HG03095 (cell line): ENCODE results near the gene VPS52.
"Not testable (repeated sequence)": the region's sequence is repeated elsewhere in the genome, so short reads cannot be mapped to it uniquely, and the experiment has no call there.

Source experiments
- ATAC-seq: cut with Tn5 transposase; IDR thresholded peaks from one replicate; pipeline ENCODE4 v1.9.1; 2021; ENCODE audit warnings: moderate library complexity; ENCODE audit not compliant: unreplicated experiment

The VPS52 gene

DNA sequence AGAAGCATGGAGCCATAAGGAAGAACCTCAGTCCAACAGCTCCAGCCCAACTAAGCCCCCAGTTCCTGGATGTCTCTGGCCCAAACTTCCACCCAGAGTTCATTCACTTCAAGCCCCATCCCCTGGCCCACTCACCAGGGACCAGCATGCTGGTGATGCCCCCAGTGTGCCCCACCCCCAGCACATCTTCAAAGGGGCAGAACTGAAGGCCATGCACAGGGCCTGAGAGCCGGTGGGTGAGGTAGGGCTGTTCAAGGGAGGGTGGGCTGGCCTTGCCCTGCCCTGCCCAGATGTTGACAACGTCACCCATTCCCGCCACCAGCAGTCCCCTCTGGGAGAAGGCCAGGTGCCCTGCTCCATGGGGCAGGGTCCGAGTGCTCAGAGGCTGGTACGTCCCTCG is 8.9 kb upstream of the VPS52 start:
- no peak for ATAC-seq

DNA sequence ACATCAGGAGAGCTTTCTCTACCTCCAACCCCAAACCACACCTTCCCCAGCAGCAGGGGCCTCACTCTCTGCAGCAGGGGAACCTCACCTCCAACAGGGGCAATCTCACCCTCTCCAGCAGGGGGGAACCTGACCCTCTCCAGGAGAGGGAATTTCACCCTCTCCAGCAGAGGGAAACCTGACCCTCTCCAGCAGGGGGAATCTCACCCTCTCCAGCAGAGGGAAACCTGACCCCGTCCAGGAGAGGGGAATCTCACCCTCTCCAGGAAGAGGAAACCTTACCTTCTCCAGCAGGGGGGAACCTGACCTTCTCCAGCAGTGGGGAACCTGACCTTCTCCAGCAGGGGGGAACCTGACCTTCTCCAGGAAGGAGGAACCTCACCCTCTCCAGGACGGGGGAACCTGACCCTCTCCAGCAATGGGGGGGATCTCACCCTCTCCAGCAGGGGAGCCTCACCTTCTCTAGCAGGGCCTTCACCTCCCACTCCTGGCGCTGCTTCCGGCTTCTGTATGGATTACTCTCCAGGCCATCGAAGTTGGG is 8.4 kb upstream of the VPS52 start:
- ATAC-seq, result no peak

DNA sequence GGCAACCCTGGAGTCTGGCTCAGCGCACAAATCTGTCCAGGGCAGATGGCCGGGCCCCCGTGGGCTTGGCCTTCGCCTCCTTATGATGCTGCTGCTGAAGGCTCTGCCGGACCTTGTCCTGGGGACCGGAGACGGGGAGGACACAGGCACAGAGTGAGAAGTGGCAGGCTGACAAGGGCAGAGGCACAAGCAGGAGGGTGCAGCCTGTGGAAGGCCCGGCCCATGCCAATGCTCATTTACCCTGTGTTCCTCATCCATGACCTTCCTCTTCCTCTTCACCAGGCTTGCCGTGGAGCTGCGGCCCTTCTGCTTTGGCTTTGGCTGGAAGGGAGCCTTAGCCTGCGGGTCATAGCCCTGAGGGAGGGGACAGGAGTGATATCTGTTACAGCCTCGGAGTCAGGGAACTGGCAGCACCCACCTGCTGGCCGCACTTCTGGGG is 7.6 kb upstream of the VPS52 start:
- no peak for ATAC-seq

DNA sequence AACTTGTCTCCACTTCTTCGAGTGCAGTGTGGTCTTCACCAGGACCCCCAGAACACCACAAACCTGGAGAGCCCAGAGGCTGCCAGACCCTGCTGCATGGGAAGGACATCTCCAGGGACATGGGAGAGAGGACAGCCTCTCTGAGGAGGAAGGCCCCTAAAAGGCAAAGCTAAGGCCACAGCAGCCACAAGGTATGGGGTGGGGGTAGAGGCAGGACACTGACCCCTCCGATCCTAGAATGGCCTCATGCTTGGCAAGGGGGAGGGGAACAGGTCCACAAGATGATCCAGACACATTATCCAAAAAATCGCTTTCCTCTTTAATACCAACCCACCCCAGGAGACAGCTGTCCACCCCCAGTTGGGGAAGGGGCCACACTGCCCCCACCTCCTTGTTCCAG is 7.1 kb upstream of the VPS52 start:
- ATAC-seq, result no peak

DNA sequence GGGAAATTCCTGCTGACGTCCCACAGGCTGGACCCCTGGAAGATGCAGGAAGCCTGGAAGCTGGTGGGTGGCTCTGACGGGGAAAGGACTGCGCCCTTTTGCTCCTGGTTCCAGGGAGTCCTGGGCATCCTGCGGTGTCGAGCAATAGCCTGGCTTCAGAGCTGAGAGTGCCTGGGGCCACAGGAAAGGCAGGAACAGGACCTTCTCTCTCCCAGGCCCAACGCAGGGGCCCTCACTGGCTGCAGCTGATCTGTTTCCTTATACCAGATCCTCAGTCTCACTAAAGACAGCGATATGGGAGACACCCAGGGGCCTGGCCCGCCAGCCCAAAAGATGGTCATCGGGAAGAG is 6.7 kb upstream of the VPS52 start:
- ATAC-seq, result no peak

DNA sequence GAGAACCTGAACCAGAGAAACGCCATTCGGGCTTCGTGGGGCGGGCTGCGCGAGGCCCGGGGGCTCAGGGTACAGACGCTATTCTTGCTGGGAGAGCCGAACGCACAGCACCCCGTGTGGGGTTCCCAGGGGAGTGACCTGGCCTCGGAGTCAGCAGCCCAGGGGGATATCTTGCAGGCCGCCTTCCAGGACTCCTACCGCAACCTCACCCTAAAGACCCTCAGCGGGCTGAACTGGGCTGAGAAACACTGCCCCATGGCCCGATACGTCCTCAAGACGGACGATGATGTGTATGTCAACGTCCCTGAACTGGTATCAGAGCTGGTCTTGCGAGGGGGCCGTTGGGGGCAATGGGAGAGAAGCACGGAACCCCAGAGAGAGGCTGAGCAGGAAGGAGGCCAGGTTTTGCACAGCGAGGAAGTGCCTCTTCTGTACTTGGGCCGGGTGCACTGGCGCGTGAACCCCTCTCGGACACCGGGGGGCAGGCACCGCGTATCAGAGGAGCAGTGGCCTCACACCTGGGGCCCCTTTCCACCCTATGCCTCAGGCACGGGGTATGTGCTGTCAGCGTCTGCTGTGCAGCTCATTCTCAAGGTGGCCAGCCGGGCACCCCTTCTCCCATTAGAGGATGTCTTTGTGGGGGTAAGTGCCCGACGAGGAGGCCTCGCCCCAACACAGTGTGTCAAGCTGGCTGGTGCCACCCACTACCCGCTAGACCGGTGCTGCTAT is 6.2 kb upstream of the VPS52 start:
- peak; percentile 17 for ATAC-seq

DNA sequence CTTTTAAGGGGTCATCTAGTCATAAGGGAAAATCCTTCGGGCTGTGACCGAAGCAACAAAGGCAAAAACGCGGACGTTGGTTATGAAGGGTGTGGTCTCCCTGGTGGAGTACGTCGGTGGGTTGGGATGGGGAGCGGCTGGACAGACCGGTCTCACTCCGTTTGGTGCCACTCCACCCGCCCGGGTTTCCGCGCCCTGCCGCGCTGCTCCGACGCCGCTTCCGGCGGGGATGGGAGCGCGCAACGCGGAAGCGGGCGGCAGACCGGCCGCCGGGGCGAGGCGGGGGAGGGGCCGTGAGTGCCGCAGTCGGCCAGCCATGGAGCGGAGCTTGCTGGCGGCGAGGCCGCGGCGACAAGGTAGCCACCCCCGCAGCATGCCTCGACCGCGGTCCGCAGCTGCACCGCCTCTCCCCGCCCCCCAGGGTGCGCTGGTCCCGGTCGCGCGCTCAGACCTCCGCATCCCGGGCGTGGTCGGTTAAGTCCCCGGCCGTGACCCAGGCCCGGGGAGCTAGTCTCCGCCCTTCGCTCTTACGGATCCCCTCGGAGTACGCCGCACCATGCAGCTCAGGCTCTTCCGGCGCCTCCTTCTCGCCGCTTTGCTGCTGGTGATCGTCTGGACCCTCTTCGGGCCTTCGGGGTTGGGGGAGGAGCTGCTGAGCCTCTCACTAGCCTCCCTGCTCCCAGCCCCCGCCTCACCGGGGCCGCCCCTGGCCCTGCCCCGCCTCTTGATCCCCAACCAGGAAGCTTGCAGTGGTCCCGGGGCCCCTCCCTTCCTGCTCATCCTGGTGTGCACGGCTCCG is 5.4 kb upstream of the VPS52 start, which contains the start of gene B3GALT4:
Gene B3GALT4, plus strand, starts transcription at position 260 of the 799 bp plus-strand sequence. Its CDS starts 297 bp downstream, at position 557.
- ATAC-seq, result peak; percentile 49

DNA sequence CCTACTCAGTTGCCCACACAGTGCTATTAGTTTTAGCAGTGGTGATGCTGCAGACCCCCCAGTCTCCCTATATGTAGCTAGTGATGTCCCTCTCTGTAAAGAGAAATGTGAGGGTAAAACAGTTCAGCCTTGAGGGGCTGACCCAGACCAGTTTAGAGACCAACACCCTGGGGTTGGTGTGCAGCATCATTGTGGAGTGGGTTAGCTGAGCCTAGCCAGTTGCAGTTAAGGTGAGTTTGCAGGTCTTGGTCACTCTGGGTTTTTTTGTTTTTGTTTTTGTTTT is 4.8 kb upstream of the VPS52 start:
- no peak for ATAC-seq

DNA sequence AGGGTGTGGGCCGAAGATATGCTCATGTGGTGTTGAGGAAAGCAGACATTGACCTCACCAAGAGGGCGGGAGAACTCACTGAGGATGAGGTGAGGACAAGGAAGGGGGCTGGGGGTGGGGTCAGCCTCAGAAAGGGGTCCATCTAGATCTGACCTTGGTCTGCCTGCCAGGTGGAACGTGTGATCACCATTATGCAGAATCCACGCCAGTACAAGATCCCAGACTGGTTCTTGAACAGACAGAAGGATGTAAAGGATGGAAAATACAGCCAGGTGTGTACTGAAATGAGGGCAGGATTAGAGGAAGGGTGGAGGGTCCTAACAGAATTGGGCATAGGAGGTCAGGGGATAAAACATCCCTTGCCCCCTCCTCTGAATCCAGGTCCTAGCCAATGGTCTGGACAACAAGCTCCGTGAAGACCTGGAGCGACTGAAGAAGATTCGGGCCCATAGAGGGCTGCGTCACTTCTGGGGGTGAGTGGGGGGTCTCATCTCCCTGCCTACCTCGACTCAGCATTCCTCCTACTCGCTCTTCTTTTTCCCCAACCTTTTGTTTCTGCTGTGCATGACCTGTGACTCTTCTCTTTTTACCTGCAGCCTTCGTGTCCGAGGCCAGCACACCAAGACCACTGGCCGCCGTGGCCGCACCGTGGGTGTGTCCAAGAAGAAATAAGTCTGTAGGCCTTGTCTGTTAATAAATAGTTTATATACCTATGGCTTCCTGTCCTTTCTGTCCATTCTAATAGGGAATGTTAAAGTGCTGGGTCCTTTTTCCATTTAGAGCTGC is 4.3 kb upstream of the VPS52 start:
- not testable (repeated sequence) for ATAC-seq

DNA sequence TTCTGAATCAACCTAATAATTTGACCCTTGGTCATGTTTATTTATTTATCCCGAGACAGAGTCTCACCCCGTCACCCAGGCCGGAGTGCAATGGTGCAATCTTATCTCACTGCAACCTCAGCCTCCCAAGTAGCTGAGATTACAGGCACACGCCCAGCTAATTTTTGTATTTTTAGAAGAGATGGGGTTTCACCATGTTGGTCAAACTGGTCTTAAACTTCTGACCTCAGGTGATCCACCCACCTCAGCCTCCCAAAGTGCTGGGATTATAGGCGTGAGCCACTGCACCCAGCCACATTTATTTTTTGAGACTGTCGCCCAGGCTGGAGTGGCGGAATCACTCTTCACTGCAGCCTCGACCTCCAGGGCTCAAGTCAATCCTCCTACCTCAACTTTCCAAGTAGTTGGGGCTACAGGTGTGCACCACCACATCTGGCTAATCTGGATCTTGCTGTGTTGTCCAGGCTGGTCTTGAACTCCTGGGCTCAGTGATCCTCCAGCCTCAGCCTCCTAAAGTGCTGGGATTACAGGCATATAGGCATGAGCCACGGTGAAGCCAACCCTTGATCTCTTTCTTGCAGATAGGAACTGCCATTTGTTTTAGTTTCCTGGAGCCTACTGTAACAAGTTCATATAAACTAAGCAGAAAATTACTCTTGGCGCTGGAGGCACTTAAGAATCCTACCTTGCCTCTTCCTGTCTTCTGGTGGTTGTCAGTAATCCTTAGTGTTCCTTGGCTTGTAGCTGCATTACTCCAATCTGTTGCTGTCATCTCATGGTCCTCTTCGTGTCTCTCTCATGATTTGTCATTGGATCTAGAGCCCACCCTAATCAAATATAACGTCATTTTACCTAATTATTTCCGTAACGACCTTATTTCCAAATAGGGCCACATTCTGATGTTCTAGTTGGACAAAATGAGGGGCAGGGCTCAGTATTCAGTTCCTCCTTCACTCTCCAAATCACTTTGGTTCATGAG is 2.5 kb upstream of the VPS52 start:
- ATAC-seq, result no peak

DNA sequence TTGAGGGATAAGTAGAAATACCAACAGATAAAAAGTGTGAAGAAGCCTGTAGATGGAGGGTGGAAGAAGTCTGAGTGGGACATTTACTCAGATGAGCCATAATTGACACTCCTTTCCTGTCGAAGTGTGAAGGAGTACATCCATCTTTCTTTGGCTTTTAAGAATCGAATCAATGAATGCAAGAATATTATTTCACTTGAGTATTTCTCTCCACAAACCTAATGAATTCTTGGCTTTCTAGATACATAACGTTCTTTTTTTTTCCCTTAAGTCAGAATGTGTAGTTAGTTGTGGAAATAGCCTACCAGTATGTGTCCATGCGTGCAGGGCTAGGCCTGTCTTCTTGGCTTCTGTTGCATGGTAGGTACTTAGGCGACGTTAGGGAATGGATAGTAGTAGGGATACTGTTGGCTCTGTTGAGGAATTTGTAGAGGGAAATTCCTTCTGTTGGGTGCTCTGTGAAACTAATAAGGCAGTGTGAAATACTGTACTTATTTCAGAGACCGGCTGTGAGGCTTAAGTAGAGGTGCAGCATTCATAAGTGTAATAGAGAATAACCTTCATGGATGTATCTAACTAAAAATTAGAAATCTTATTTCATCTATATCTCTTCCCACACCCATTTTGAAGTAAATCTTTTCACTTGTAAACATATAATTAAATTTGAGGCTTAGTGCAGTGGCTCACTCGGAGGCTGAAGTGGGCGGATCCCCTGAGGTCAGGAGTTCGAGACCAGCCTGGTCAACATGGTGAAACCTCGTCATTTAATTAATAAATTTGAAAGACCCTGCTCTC is 1.6 kb upstream of the VPS52 start:
- no peak for ATAC-seq

DNA sequence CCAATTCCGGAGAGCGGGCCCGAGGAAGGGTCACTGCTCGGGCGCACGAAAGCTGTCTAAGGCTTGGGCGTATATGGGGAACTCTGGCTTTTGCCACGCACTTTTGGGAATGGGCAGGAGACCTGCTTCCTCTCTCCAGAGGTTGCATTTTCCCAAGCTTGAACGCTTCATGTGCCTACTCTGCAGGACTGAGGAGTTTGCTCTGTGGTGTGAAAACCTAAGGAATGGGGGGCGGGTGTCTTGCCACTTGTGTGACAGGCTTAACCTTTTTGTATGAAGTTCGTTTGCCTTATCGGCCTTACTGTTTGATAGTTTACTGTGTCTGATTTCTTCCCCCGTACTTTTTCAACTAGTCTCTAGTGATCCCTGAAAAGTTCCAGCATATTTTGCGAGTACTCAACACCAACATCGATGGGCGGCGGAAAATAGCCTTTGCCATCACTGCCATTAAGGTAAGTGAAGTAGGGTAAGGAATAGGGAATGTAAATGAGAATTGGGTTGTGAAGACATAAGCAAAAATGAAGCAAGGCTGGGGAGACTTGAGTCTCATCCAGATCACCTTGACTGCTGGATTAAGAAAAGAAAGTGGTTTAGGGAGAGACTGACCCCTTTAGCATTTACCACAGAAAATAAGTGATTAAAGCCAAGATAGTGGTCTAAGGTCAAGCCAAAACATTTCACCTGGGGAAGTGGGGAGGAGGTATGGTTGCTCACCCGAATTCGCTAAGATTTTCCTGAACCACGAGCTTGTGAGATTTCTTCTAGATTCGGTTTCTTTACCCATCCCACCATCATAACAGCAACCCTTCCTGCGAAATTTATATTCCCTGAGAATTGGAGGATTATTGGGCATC is 826 bp upstream of the VPS52 start:
- ATAC-seq, result no peak

DNA sequence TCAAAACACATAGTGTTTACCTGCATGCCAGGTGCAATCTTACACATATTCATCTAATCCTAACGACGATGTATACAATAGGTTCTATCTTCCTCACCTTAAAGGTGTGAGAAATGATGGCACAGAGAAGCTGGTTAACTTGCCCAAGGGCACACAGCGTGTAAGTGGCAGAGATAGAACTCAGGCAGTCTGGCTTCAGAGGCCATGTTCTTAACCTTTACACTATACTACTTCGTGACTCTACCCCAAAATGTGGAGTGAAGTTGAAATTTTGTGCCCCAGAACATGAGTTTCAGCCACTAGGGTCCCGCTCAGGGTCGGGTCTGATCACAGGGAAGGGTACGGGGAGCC is 584 bp downstream of the VPS52 start:
- peak; percentile 4 for ATAC-seq

DNA sequence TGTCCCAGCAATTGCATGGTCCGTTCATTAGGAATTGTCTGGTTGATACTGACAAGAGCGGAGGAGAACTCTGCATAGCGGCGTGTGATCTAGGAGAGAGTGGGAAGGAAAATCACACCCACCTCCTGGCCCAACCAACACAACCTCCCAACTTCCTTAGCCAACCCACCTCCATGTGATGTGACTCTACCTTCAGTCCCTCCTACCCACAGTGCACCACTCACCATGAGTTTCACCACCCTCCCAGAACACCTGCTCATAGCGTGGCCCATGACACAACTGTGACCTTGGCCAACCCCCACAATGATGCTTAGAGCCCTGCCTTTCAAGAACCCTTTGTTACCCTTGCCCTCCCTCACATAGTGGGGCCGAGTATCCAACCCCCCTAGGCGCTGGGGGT is 7.7 kb downstream of the VPS52 start:
- no peak for ATAC-seq

DNA sequence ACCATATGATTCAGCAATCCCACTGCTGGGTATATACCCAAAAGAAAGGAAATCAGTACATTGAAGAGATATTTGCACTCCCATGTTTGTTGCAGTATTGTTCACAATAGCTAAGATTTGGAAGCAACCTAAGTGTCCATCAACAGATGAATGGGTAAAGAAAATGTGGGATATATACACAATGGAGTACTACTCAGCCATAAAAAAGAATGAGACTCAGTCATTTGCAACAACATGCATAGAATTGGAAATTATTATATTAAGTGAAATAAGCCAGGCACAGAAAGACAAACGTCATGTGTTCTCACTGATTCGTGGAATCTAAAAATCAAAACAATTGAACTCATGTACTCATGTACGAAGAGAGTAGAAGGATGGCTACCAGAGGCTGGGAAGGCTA is 9.2 kb downstream of the VPS52 start:
- not testable (repeated sequence) for ATAC-seq

DNA sequence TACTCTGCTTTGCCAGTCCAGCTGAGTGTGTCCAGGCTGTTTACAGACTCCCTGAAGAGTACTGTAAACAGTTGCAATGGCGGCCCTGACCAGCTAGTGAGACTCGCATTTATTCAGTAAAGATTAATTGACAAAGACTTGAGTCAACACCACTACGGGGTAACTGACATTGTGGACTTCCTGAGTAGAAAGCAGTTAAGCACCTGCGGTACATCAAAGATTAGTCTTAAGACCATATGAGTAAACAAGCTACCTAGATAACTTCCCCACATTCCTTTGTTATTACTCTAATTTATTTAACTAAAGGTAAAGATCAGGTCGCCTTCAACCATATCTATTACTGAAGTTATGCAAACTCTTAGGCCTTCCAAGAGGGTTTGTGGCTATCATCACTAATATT is 12.6 kb downstream of the VPS52 start:
- ATAC-seq, result no peak

DNA sequence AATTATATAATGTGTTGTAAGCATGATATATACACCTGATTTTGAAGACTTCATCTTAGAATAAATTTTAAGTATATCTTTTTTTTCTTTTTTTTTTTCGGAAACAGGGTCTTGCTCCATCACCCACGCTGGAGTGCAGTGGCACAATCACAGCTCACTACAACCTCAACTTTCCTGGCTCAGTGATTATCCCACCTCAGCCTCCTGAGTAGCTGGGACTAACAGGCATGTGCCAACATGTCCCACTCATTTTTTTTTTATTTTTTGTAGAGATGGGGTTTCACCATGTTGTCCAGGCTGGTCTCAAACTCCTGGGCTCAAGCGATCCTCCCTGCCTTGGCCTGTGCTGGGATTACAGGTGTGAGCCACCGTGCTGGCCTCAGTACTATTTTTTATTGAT is 17.1 kb downstream of the VPS52 start:
- ATAC-seq, result no peak

DNA sequence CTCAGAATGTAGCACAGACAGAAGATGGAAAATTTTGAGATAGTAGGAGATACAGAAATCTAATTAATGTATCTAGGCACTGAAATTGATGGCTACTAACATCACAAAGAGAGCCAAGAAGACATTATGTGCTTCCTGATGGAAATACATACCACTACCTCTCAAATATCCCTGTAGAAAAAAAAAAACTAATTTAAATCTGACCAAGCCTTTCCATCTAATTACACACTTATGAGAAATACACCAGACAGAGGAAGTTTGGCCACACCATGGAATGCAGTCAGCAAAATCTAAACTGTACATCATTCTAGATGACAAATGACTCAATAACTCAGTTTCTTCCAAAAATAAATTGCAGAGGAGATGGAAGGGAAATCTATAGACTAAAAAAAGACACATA is 18.9 kb downstream of the VPS52 start:
- no peak for ATAC-seq
